NCI-H2081 (cell line): ENCODE results near the gene ELFN2.
"Not testable (repeated sequence)": the region's sequence is repeated elsewhere in the genome, so short reads cannot be mapped to it uniquely, and the experiment has no call there.

ENCODE experiments used
- DNase-seq, 2 experiments: peaks; one replicate each; lab custom pipeline; 2025; lab: John Stamatoyannopoulos, UW

ELFN2 gene

GRCh38 chr22:37427135-37427710 lies at the start of gene ELFN2:
TSS of gene ELFN2 (minus strand) at chr22:37427479. CDS start at chr22:37375534, 51,945 bp downstream.
- no peak for DNase-seq

- no peak for DNase-seq
Observed at GRCh38 chr22:37476389-37477329, 49.4 kb upstream of the ELFN2 start.

GRCh38 chr22:37474447-37475090 lies 47.3 kb upstream of the ELFN2 start:
- no peak for DNase-seq

GRCh38 chr22:37473437-37473946 lies 46.2 kb upstream of the ELFN2 start:
- DNase-seq, result no peak

GRCh38 chr22:37472418-37473006 lies 45.2 kb upstream of the ELFN2 start:
- DNase-seq, result no peak

GRCh38 chr22:37471727-37472417 lies 44.6 kb upstream of the ELFN2 start:
- no peak for DNase-seq

GRCh38 chr22:37470087-37470445 lies 42.8 kb upstream of the ELFN2 start:
- DNase-seq, result no peak

- no peak for DNase-seq
Observed at GRCh38 chr22:37469416-37470086, 42.3 kb upstream of the ELFN2 start.

- not testable (repeated sequence) for DNase-seq
Observed at GRCh38 chr22:37468201-37468695, 41.0 kb upstream of the ELFN2 start.

- no peak for DNase-seq
Observed at GRCh38 chr22:37467391-37467955, 40.2 kb upstream of the ELFN2 start.

- no peak for DNase-seq
Observed at GRCh38 chr22:37464181-37464580, 36.9 kb upstream of the ELFN2 start.

- DNase-seq, result no peak
Observed at GRCh38 chr22:37462983-37463382, 35.7 kb upstream of the ELFN2 start.

GRCh38 chr22:37462436-37462835 lies 35.2 kb upstream of the ELFN2 start:
- DNase-seq, result no peak

- DNase-seq, result no peak
Observed at GRCh38 chr22:37461961-37462360, 34.7 kb upstream of the ELFN2 start.

GRCh38 chr22:37460684-37461083 lies 33.4 kb upstream of the ELFN2 start:
- no peak for DNase-seq

GRCh38 chr22:37459206-37459605 lies 31.9 kb upstream of the ELFN2 start:
- DNase-seq, result peak in 1 of 2 experiments; percentile 3

GRCh38 chr22:37457093-37457893 lies 30.0 kb upstream of the ELFN2 start:
- DNase-seq, result peak; percentile 34 to 40

- no peak for DNase-seq
Observed at GRCh38 chr22:37456346-37456745, 29.1 kb upstream of the ELFN2 start.

- no peak for DNase-seq
Observed at GRCh38 chr22:37455896-37456295, 28.6 kb upstream of the ELFN2 start.
